Measurements from ENCODE around the gene ACBD4. TPM values are rescaled to one million over a fixed set of nuclear protein-coding genes. Genes with fewer than 3 reads are reported as not detected.

ACBD4 gene
- total and polyA plus RNA-seq, 2 of the 13 experiments (the other 11 are each of a cell fraction or from before 2014, with no cell fraction given) = 16.1 to 26.9 TPM

- no peak for TF ChIP-seq STAT6 (CRISPR knock-in tag; IDR thresholded peaks at IDR 0.05; ENCODE audit: borderline replicate concordance)
- no peak for TF ChIP-seq CREBL2 (CRISPR knock-in tag; IDR thresholded peaks at IDR 0.05; ENCODE audit: borderline replicate concordance)
- no peak for TF ChIP-seq ZNF44 (CRISPR knock-in tag; IDR thresholded peaks at IDR 0.05)
- no peak for TF ChIP-seq ZNF709 (CRISPR knock-in tag; IDR thresholded peaks at IDR 0.05)
- TF ChIP-seq, protein P1, sequence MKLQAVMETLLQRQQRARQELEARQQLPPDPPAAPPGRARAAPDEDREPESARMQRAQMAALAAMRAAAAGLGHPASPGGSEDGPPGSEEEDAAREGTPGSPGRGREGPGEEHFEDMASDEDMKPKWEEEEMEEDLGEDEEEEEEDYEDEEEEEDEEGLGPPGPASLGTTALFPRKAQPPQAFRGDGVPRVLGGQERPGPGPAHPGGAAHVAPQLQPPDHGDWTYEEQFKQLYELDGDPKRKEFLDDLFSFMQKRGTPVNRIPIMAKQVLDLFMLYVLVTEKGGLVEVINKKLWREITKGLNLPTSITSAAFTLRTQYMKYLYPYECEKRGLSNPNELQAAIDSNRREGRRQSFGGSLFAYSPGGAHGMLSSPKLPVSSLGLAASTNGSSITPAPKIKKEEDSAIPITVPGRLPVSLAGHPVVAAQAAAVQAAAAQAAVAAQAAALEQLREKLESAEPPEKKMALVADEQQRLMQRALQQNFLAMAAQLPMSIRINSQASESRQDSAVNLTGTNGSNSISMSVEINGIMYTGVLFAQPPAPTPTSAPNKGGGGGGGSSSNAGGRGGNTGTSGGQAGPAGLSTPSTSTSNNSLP (IDR thresholded peaks at IDR 0.05; ENCODE audit: low read depth, low read length) = no peak
- TF ChIP-seq KLF11 (CRISPR knock-in tag; IDR thresholded peaks at IDR 0.05) = no peak
- TF ChIP-seq, protein P2, sequence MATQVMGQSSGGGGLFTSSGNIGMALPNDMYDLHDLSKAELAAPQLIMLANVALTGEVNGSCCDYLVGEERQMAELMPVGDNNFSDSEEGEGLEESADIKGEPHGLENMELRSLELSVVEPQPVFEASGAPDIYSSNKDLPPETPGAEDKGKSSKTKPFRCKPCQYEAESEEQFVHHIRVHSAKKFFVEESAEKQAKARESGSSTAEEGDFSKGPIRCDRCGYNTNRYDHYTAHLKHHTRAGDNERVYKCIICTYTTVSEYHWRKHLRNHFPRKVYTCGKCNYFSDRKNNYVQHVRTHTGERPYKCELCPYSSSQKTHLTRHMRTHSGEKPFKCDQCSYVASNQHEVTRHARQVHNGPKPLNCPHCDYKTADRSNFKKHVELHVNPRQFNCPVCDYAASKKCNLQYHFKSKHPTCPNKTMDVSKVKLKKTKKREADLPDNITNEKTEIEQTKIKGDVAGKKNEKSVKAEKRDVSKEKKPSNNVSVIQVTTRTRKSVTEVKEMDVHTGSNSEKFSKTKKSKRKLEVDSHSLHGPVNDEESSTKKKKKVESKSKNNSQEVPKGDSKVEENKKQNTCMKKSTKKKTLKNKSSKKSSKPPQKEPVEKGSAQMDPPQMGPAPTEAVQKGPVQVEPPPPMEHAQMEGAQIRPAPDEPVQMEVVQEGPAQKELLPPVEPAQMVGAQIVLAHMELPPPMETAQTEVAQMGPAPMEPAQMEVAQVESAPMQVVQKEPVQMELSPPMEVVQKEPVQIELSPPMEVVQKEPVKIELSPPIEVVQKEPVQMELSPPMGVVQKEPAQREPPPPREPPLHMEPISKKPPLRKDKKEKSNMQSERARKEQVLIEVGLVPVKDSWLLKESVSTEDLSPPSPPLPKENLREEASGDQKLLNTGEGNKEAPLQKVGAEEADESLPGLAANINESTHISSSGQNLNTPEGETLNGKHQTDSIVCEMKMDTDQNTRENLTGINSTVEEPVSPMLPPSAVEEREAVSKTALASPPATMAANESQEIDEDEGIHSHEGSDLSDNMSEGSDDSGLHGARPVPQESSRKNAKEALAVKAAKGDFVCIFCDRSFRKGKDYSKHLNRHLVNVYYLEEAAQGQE (IDR thresholded peaks at IDR 0.05; ENCODE audit: borderline replicate concordance in 1 of 2, low read depth in 1 of 2, low read length in 2 of 2) = no peak
- TF ChIP-seq ELF3 (CRISPR knock-in tag; IDR thresholded peaks at IDR 0.05) = no peak; the same call in 1 of the 2 replicates
- no peak for TF ChIP-seq PPARG (CRISPR knock-in tag; conservative IDR thresholded peaks at IDR 0.05)
- TF ChIP-seq SMARCE1 (IDR thresholded peaks at IDR 0.05; ENCODE audit: borderline replicate concordance) = no peak
- TF ChIP-seq HHEX (CRISPR knock-in tag; IDR thresholded peaks at IDR 0.05) = no peak
- TF ChIP-seq MLLT10 (CRISPR knock-in tag; IDR thresholded peaks at IDR 0.05) = no peak
- TF ChIP-seq ARID2 (CRISPR knock-in tag; IDR thresholded peaks at IDR 0.05; ENCODE audit: borderline replicate concordance) = no peak
- TF ChIP-seq AKNA (CRISPR knock-in tag; IDR thresholded peaks at IDR 0.05; ENCODE audit: borderline replicate concordance) = no peak
- TF ChIP-seq SOX6 (IDR thresholded peaks at IDR 0.05) = no peak
- no peak; the same call in 1 of the 2 replicates for TF ChIP-seq SOX6 (CRISPR knock-in tag; IDR thresholded peaks at IDR 0.05)
Measured at GRCh38 chr17:45131616-45132319, 3.7 kb upstream of the ACBD4 start (continued).
